ENCODE data around the gene MAML3.

The MAML3 gene

DNA sequence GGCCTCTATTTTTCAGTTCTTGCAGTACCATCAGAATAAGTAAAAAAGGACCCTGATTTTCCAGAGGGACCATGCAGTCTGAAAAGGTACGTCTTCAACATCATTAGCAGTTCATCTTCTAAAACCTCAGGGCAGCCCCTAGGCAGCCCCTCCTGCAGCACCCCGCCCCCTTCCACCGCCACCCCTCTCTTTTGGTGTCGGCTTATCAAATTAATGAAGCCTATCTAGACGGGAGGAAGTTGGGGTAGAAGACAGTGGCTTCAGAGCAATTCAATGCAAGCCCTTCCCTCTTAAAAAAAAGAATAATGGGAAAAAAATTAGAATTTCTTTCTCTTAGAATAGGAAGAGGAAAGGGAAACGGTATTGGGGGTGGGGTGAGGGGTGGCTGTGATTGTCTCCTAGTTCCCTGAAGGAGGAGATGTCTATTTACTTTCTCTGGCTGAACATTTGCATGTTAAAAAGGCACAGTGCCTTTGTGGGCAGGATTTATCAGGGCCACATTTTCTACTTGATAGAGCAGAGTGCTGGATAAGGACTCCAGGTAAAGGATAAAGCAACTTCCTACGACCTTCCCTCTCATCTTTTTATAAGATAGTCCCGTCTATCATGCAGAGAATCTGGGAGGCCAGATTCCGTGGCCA is 329.0 kb downstream of the MAML3 start:
- Histone ChIP-seq H3K4me3 (ENCODE audit: low read length) (no peak overlapping the region), H3K27ac (ENCODE audit: low read depth, low read length) (no peak overlapping the region)

GRCh38 chr4:139823746-139824145 is 330.2 kb downstream of the MAML3 start:
- H3K27me3 ChIP-seq (ENCODE audit: control insufficient read depth, insufficient read depth, low read length): no peaks in the 10 kb centered on the region
- H3K27ac ChIP-seq (ENCODE audit: low read depth, low read length): no peak overlapping the region
- H3K4me1 ChIP-seq (ENCODE audit: control insufficient read depth, insufficient read depth, low read length): no peaks in the 10 kb centered on the region
- H3K9ac ChIP-seq (ENCODE audit: low read length): no peak overlapping the region
- no peaks in the 10 kb centered on the region for H3K36me3 ChIP-seq (ENCODE audit: control insufficient read depth, insufficient read depth, low read length)
- no peak overlapping the region for H3K4me3 ChIP-seq (ENCODE audit: low read length)

More for the DNA sequence above, 329.0 kb downstream of the MAML3 start:
- H3K9ac ChIP-seq (ENCODE audit: low read length): no peak overlapping the region
- no peaks in the 10 kb centered on the region for H3K4me1 ChIP-seq (ENCODE audit: control insufficient read depth, insufficient read depth, low read length)
- H3K27me3 ChIP-seq (ENCODE audit: control insufficient read depth, insufficient read depth, low read length): no peaks in the 10 kb centered on the region
- H3K36me3 ChIP-seq (ENCODE audit: control insufficient read depth, insufficient read depth, low read length): no peaks in the 10 kb centered on the region

- Histone ChIP-seq H3K9ac (ENCODE audit: low read length) (no peak overlapping the region), H3K4me1 (ENCODE audit: control insufficient read depth, insufficient read depth, low read length) (no peaks in the 10 kb centered on the region), H3K36me3 (ENCODE audit: control insufficient read depth, insufficient read depth, low read length) (no peaks in the 10 kb centered on the region), H3K27ac (ENCODE audit: low read depth, low read length) (no peak overlapping the region), H3K27me3 (ENCODE audit: control insufficient read depth, insufficient read depth, low read length) (no peaks in the 10 kb centered on the region), H3K4me3 (ENCODE audit: low read length) (no peak overlapping the region)
These were observed 330.6 kb downstream of the MAML3 start for GRCh38 chr4:139823345-139823744.

DNA sequence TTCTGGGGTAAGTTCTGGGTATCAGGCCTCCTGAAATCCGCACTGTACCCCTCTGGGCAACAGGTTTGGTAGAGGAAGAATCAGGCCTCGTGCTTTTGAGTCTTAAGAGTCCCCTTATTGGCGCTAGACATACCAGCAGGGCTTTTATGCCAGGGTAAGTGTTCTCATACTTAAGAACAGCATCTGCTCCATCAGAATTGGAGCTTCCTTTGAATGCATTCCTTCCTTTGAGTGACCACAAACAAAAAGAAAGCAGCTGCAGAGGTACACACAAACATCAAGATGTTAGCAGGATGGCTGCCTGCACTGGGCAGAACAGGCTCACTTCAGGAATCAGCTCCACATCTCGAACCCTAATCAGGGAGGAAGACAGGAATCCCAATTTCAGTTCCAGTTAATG is 331.6 kb downstream of the MAML3 start:
- H3K4me3 ChIP-seq (ENCODE audit: low read length): no peak overlapping the region
- no peak overlapping the region for H3K9ac ChIP-seq (ENCODE audit: low read length)
- no peaks in the 10 kb centered on the region for H3K36me3 ChIP-seq (ENCODE audit: control insufficient read depth, insufficient read depth, low read length)
- H3K27me3 ChIP-seq (ENCODE audit: control insufficient read depth, insufficient read depth, low read length): no peaks in the 10 kb centered on the region
- no peaks in the 10 kb centered on the region for H3K4me1 ChIP-seq (ENCODE audit: control insufficient read depth, insufficient read depth, low read length)
- H3K27ac ChIP-seq (ENCODE audit: low read depth, low read length): no peak overlapping the region

- Histone ChIP-seq H3K27me3 (ENCODE audit: control insufficient read depth, insufficient read depth, low read length) (no peaks in the 10 kb centered on the region), H3K27ac (ENCODE audit: low read depth, low read length) (no peak overlapping the region), H3K36me3 (ENCODE audit: control insufficient read depth, insufficient read depth, low read length) (no peaks in the 10 kb centered on the region), H3K4me1 (ENCODE audit: control insufficient read depth, insufficient read depth, low read length) (peaks cover 19% of the 10 kb centered on the region), H3K9ac (ENCODE audit: low read length) (no peak overlapping the region), H3K4me3 (ENCODE audit: low read length) (no peak overlapping the region)
These were observed 334.9 kb downstream of the MAML3 start for GRCh38 chr4:139819082-139819481.

DNA sequence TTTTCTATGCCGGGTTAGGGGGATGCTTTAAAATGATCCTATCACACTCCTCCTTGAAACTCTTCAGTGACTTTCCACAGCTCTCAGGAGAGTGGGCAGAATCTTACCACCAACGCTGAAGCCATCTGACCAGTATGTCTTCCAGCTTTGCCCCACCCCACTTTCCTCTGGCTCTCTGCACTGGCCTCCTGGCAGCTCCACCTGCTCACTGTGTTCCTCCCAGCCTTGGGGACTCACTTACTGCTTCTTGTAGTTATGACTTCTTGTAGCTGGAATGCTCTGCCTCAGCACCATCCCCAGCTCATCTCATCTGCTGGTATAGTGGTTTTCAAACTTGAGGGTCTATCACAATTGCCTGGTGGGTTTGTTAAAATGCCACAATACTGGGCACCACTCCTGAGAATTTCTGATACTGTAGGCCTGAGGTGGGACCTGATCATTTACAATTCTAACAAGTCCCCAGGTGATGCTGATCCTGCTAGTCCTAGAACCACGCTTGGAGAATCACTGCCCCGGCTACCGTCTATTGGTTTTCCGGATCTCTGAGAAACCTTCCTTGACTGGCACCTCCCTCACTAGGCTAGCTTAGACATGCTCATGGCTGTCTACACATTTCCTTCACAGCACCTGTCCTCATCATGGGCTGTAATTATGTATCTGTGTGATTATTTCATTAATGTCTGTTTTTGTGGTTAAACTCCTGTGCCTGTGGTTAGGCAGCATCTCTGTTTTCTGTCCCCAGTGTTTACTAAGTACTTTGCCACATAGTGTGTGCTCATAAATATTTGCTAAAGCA is 336.1 kb downstream of the MAML3 start:
- Histone ChIP-seq H3K9ac (ENCODE audit: low read length) (no peak overlapping the region), H3K4me1 (ENCODE audit: control insufficient read depth, insufficient read depth, low read length) (peaks cover 19% of the 10 kb centered on the region), H3K27ac (ENCODE audit: low read depth, low read length) (no peak overlapping the region), H3K36me3 (ENCODE audit: control insufficient read depth, insufficient read depth, low read length) (no peaks in the 10 kb centered on the region), H3K4me3 (ENCODE audit: low read length) (no peak overlapping the region), H3K27me3 (ENCODE audit: control insufficient read depth, insufficient read depth, low read length) (no peaks in the 10 kb centered on the region)

GRCh38 chr4:139816856-139817255 is 337.1 kb downstream of the MAML3 start:
- H3K36me3 ChIP-seq (ENCODE audit: control insufficient read depth, insufficient read depth, low read length): no peaks in the 10 kb centered on the region
- no peaks in the 10 kb centered on the region for H3K27me3 ChIP-seq (ENCODE audit: control insufficient read depth, insufficient read depth, low read length)
- H3K9ac ChIP-seq (ENCODE audit: low read length): no peak overlapping the region
- H3K27ac ChIP-seq (ENCODE audit: low read depth, low read length): peak overlapping the region; percentile 72
- H3K4me3 ChIP-seq (ENCODE audit: low read length): no peak overlapping the region
- peaks cover 19% of the 10 kb centered on the region for H3K4me1 ChIP-seq (ENCODE audit: control insufficient read depth, insufficient read depth, low read length)

- H3K36me3 ChIP-seq (ENCODE audit: control insufficient read depth, insufficient read depth, low read length): no peaks in the 10 kb centered on the region
- peak overlapping the region; percentile 32 for H3K9ac ChIP-seq (ENCODE audit: low read length)
- peak overlapping the region; percentile 72 for H3K27ac ChIP-seq (ENCODE audit: low read depth, low read length)
- H3K27me3 ChIP-seq (ENCODE audit: control insufficient read depth, insufficient read depth, low read length): no peaks in the 10 kb centered on the region
- peaks cover 19% of the 10 kb centered on the region for H3K4me1 ChIP-seq (ENCODE audit: control insufficient read depth, insufficient read depth, low read length)
- H3K4me3 ChIP-seq (ENCODE audit: low read length): peak overlapping the region; percentile 67
These were observed 338.0 kb downstream of the MAML3 start for GRCh38 chr4:139815778-139816601.

- Histone ChIP-seq H3K36me3 (ENCODE audit: control insufficient read depth, insufficient read depth, low read length) (no peaks in the 10 kb centered on the region), H3K9ac (ENCODE audit: low read length) (no peak overlapping the region), H3K4me3 (ENCODE audit: low read length) (no peak overlapping the region), H3K27ac (ENCODE audit: low read depth, low read length) (peak overlapping the region; percentile 21), H3K27me3 (ENCODE audit: control insufficient read depth, insufficient read depth, low read length) (no peaks in the 10 kb centered on the region), H3K4me1 (ENCODE audit: control insufficient read depth, insufficient read depth, low read length) (peaks cover 19% of the 10 kb centered on the region)
These were observed 339.5 kb downstream of the MAML3 start for GRCh38 chr4:139814323-139815015.

GRCh38 chr4:139813881-139814280 is 340.1 kb downstream of the MAML3 start:
- no peak overlapping the region for H3K27ac ChIP-seq (ENCODE audit: low read depth, low read length)

DNA sequence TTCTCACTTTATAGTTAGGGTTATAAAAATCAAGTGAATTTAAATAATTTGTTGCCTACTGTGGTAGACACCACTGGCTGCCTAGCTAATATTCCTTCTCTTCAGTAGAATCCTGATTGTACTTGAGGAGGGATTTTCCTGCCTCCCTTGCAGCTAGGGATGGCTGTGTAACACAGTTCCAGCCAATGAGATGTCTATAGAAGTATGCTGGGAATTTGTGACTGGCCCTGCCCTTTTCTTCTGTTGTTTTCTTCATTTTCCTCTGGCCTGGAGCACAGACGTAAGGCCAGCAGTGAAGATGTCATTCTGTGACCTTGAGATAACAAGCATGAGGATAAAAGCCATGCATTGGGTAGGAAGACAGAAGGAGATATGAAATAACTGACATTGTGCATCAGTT is 343.3 kb downstream of the MAML3 start:
- no peak overlapping the region for H3K4me3 ChIP-seq (ENCODE audit: low read length)
- no peaks in the 10 kb centered on the region for H3K36me3 ChIP-seq (ENCODE audit: control insufficient read depth, insufficient read depth, low read length)
- no peak overlapping the region for H3K27ac ChIP-seq (ENCODE audit: low read depth, low read length)
- H3K9ac ChIP-seq (ENCODE audit: low read length): no peak overlapping the region
- peaks cover 27% of the 10 kb centered on the region for H3K4me1 ChIP-seq (ENCODE audit: control insufficient read depth, insufficient read depth, low read length)
- no peaks in the 10 kb centered on the region for H3K27me3 ChIP-seq (ENCODE audit: control insufficient read depth, insufficient read depth, low read length)

More at GRCh38 chr4:139813881-139814280, 340.1 kb downstream of the MAML3 start:
- no peak overlapping the region for H3K9ac ChIP-seq (ENCODE audit: low read length)
- no peak overlapping the region for H3K4me3 ChIP-seq (ENCODE audit: low read length)
- H3K4me1 ChIP-seq (ENCODE audit: control insufficient read depth, insufficient read depth, low read length): peaks cover 25% of the 10 kb centered on the region
- H3K36me3 ChIP-seq (ENCODE audit: control insufficient read depth, insufficient read depth, low read length): no peaks in the 10 kb centered on the region
- H3K27me3 ChIP-seq (ENCODE audit: control insufficient read depth, insufficient read depth, low read length): no peaks in the 10 kb centered on the region

DNA sequence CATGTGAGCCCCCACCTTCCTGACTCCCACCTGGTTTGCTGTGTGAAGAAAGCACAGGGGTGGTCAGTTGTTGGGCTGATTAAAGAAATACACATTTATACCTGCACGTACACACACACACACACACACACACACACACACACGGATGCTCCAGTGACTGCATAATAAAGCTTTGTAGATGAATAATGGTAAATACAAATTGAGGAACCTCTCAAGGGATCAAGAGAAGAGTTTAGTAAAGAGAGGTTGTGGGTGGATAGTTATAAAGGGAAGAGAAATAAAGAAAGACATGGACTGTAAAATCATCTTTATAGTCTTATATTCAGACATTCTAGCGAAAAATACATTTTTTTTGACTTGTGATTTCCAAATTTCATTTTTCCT is 344.2 kb downstream of the MAML3 start:
- H3K27ac ChIP-seq (ENCODE audit: low read depth, low read length): no peak overlapping the region
- H3K4me3 ChIP-seq (ENCODE audit: low read length): no peak overlapping the region
- H3K4me1 ChIP-seq (ENCODE audit: control insufficient read depth, insufficient read depth, low read length): peaks cover 18% of the 10 kb centered on the region
- H3K36me3 ChIP-seq (ENCODE audit: control insufficient read depth, insufficient read depth, low read length): no peaks in the 10 kb centered on the region
- H3K9ac ChIP-seq (ENCODE audit: low read length): no peak overlapping the region
- H3K27me3 ChIP-seq (ENCODE audit: control insufficient read depth, insufficient read depth, low read length): no peaks in the 10 kb centered on the region
